ENCODE measurements around the gene PHLDA1.
"Not testable (repeated sequence)": the region's sequence is repeated elsewhere in the genome, so short reads cannot be mapped to it uniquely, and the experiment has no call there.

Gene PHLDA1

DNA sequence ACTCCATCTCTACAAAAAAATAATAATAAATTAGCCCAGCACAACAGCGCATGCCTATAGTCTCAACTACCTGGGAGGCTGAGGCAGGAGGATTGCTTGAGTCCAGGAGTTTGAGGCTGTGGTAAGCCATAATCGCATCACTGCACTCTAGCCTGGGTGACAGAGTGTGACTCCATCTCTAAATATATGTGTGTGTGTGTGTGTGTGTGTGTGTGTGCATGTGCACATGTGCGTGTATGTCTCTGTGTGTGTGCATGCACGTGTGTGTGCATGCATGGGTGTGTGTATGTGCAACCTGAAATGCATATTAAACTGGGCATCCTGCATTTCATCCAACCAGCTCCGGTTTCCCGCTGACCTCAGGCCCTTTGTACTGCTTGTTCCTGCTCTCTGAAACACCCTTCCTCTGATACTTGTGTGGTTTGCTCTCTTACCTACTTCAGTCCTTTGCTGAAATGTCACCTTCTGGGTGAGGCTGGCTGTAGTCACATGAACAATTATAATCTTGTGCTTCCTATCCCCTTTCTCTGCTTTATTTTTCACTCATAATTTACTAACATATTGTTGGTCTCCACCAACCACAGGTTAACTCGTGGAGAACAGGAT is 46.9 kb downstream of the PHLDA1 start:
- DNase-seq (ENCODE audit: low read depth) = no peak

DNA sequence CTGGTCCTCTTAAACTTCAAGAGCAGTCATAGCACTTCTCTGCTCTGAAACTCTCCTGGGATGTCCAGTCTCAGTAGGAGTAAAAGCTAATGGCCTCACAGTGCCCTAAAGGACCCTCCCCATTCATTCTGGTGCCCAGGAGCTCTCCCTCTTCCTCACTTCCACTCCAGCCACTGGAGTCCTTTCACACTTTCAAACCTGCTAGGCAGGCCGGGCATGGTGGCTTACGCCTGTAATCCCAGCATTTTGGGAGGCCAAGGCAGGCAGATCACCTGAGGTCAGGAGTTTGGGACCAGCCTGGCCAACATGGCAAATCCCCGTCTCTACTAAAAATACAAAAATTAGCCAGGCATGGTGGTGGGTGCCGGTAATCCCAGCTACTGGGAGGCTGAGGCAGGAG is 47.7 kb downstream of the PHLDA1 start:
- DNase-seq (ENCODE audit: low read depth) = not testable (repeated sequence)

DNA sequence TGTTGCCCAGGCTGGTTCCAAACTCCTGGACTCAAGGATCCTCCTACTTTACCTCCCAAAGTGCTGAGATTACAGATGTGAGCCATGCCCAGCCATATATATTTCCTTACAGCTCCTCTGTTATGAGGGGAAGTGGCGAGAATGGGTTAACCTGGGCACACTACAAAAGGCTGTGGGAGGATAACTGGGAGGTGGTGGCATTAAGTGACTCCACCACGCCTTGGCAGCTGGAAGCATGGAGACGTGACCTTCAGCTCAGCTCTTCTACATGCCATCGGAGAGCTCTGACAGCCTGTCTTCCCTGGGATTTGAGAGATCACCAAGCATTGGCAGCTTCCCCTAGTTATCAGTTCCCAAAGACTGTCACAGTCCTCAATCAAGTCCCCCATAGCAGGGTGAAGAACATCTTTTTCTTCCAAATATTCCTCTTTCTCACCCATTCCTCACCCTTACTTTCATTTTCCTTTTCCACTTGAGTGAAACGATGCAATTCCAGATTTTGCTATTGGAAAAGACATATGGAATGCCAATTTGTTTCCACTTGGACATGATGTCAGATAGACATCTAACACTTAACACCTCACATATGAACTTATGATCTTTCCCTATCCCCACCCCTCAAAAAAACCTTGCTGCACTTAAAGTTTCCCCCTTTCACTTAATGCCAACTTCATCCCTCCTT is 48.5 kb downstream of the PHLDA1 start:
- DNase-seq (ENCODE audit: low read depth) = no peak

DNA sequence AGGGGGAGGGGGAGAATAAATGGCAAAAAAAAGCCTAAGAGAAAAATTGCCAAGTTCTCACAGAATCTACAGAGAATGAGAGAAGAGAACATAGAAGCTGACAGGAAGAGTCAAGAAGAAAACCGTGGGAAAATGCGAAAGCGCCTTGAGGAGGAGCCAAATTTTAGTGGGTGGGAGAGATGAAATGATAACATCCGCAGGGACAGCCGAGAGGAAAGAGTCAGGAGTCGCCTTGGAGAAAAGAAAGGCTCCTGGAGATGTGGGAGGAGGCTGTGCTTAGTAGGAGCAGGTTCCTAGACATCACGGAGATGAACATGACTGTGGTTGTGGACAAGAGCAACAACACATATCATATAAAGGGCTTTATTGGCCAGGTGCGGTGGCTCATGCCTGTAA is 49.4 kb downstream of the PHLDA1 start:
- DNase-seq (ENCODE audit: low read depth) = no peak

DNA sequence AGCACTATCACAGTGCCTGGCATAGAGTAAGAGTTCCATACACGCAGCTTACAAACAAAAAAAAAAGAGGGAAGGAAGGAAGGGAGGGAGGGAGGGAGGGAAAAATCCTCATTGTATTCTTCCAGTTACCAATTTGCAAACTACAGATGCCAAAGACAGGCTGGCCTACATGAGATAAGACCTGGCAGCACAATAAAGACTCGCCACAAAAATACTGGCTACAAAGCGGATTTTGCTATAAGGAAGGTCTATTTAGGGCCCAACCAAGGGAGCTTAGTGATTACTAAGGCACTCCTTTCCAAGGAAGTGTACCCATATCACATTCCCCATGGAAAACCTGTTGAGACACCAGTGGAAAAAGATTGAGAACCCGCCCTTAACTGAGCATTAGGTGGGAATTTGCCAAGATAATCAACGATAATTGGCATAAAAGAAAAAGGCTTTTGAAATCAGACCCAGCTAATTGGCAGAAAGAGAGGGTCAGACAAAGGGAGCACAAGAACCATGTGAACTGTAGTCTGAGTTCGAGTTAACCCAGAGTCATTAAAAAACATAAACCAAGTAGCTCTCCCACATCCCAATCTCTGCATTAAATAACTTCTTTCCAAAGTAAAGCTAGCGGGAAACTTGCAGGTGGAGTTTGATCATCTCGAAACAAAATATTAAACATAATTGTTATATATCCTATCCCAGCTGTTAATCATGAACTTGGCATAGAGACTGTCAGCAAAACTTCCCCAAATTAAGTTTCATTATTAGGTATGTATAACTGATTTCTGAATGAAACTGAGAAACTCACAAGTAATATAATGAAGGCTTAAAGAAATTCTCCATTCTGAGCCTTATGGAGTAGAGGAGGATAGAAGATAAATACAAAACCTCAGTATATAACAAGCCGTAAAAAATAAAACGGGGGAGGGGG is 50.1 kb downstream of the PHLDA1 start:
- no peak for DNase-seq (ENCODE audit: low read depth)

DNA sequence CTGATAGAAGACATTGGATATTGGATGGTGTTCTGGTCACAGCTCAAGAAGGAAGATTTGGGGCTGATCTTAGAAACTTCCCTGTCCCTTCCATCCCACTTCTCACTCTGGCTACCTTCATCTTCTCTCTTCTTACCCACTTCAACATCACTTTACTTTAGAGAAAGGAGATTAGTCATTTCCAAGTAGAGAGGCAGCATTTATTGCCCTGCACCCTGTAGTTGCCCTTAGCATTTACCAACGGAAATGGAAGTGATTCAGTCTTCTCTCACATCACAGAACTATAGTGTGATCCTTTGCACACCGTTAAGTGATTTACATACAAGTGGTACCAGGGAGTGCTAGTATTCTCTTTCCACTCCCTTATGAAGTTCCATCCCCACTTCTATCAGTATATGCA is 52.4 kb downstream of the PHLDA1 start:
- no peak for DNase-seq (ENCODE audit: low read depth)

DNA sequence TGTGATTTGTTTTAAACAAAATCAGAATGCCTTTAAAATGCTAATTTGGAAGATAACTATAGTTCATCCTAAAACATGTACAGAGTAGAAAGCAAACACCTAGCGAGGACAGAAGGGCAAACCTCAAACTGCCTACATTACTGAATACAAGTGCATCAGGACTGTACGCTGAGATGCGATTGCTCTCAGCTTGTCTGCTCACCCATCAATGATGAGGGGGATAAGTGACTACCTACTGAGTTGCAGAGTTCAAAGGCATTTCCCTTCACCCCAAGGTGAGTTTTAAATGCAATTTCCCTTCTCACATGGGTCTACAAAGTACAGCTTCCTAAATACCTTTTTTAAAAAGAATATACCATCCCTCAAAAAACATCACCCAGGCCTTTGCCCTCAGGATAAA is 52.9 kb downstream of the PHLDA1 start:
- DNase-seq (ENCODE audit: low read depth) = no peak

DNA sequence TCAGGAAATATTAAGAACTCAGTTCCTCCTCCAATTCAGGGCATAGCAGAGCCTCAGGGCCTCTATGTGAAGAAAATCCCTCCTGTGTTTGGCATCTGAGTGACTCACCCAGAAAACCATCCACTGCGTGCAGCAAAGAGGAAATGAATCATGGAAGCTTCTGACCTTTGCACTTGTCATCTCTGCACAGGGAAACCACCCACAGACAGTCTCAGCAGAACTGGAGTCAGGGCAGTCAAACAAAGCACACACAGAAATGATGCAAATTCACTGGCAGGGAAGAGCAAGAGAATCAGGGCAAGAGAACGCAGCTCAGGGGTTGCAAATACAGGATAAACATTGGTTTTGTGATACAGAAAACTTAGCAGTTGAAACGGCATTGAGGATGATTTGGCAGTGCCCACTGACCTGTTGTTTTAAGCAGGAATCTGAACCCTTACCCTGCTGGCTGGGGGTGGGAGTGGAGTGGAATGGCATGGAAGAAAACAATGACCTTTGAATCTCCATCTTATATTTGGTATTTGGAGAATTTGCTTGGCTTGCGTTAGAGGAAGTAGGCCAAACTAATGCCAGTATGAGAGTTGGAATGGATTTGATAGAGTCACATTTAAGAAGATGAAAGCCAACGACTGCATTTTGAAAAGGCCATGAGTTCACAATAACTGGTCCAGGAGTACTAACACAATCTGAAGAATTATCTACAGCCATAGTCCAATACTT is 53.5 kb downstream of the PHLDA1 start:
- DNase-seq (ENCODE audit: low read depth) = peak; percentile 99

DNA sequence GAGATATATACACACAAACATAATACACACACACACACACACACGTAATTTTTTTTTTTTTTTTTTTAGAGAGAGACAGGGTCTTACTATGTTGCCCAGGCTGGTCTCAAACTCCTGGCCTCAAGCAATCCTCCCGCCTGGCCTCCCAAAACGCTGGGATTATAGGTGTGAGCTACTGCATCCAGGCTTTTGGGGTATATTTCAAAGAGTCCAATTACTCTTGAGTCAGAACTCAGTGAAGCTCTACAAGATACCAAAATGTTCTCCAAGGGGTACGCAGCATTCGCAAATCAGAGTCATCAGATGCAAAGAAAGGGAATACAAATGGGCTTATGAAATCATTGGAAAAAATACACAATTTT is 54.0 kb downstream of the PHLDA1 start:
- no peak for DNase-seq (ENCODE audit: low read depth)

DNA sequence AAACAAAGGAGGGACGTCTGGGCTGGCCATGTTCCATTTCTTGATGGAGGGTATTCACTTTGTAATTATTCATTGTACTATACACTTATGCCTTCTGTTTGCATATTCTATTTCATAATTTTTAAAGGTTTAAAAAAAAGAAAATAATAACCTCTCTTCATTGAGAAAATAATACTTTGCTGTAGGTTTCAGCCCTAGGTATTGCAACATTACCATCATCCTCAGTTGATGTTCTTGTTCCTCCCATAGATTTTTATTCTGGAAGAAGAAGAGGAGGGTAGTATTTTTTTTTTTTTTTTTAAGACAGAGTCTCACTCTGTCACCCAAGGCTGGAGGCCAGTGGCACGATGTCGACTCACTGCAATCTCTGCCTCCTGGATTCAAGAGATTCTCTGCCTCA is 54.7 kb downstream of the PHLDA1 start:
- DNase-seq (ENCODE audit: low read depth) = no peak

DNA sequence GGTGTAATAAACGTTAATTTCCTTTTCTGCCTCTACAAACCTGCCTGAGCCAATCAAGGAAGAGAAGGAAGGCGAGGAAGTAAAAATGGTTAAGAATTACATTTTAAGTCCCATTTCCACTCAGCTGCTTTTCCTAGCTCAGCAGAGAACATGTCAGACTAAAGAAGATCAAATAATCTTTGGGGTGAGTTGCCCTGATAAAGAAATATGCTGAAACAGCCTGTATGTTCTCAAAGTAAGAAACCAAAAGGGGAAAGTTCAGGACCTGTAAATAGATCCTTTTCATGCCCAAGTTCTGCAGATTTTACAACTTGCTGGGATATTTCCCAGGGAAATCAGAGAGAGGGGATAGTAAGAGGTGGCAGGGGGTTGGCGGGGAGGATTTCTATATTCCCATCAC is 55.5 kb downstream of the PHLDA1 start:
- DNase-seq (ENCODE audit: low read depth) = no peak

DNA sequence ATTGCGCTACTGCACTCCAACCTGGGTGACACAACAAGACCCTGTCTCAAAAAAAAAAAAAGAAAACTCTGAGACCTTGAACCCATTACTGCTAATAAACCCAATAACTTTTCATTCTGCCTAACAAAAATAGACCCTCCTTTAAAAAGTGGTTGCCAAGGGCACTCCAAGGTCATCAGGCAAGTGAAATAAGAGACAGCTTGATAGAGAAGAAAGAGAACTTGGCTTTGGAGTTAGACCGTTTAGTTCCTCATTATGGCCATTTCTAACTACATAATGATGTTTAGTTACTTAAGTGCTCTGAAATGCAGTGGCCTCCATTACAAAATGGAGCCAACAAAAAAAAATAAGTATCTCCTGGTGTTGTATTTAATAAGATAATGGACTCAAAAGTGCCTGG is 55.9 kb downstream of the PHLDA1 start:
- DNase-seq (ENCODE audit: low read depth) = no peak

All from GM04504 (cell line).